Measurements from ENCODE around the gene DYNC2I2.
A peak's percentile ranks its signal among the peaks of the same experiment; 100 is the strongest.
"Not testable (repeated sequence)": the region's sequence is repeated elsewhere in the genome, so short reads cannot be mapped to it uniquely, and the experiment has no call there.

The DYNC2I2 gene

GRCh38 chr9:128656416-128657343 is at the start of gene DYNC2I2:
Gene DYNC2I2, minus strand, starts transcription at chr9:128656847. Its CDS starts 121 bp downstream, at chr9:128656726.
- DNase-seq (ENCODE audit: insufficient read length, low spot score) (peak; percentile 99), FAIRE-seq (no peak)
- TF ChIP-seq POLR2A (IDR thresholded peaks at IDR 0.05; ENCODE audit: low read depth, low read length) = peak; percentile 95

GRCh38 chr9:128706045-128706444 is 49.4 kb upstream of the DYNC2I2 start:
- FAIRE-seq (no peak), DNase-seq (ENCODE audit: insufficient read length, low spot score) (no peak)
- no peak for TF ChIP-seq POLR2A (IDR thresholded peaks at IDR 0.05; ENCODE audit: low read depth, low read length)

- DNase-seq (ENCODE audit: insufficient read length, low spot score) = no peak
- FAIRE-seq = no peak
- no peak for TF ChIP-seq POLR2A (IDR thresholded peaks at IDR 0.05; ENCODE audit: low read depth, low read length)
Measured at GRCh38 chr9:128705051-128705965, 48.7 kb upstream of the DYNC2I2 start.

- DNase-seq (ENCODE audit: insufficient read length, low spot score) (no peak), FAIRE-seq (no peak)
- TF ChIP-seq POLR2A (IDR thresholded peaks at IDR 0.05; ENCODE audit: low read depth, low read length) = no peak
Measured at GRCh38 chr9:128704356-128704670, 47.7 kb upstream of the DYNC2I2 start.

- FAIRE-seq (no peak), DNase-seq (ENCODE audit: insufficient read length, low spot score) (no peak)
- no peak for TF ChIP-seq POLR2A (IDR thresholded peaks at IDR 0.05; ENCODE audit: low read depth, low read length)
Measured at GRCh38 chr9:128703616-128704355, 47.1 kb upstream of the DYNC2I2 start.

- no peak for TF ChIP-seq POLR2A (IDR thresholded peaks at IDR 0.05; ENCODE audit: low read depth, low read length)
- DNase-seq (ENCODE audit: insufficient read length, low spot score) = no peak
- FAIRE-seq = no peak
Measured at GRCh38 chr9:128702949-128703615, 46.4 kb upstream of the DYNC2I2 start.

GRCh38 chr9:128702445-128702948 is 45.9 kb upstream of the DYNC2I2 start, which contains the start of gene PKN3:
Gene PKN3, plus strand, starts transcription at chr9:128702503. Its CDS starts 413 bp downstream, at chr9:128702916.
- peak; percentile 99 for DNase-seq (ENCODE audit: insufficient read length, low spot score)
- TF ChIP-seq POLR2A (IDR thresholded peaks at IDR 0.05; ENCODE audit: low read depth, low read length) = no peak
- FAIRE-seq = no peak

GRCh38 chr9:128701227-128701854 is 44.7 kb upstream of the DYNC2I2 start:
- no peak for TF ChIP-seq POLR2A (IDR thresholded peaks at IDR 0.05; ENCODE audit: low read depth, low read length)
- no peak for DNase-seq (ENCODE audit: insufficient read length, low spot score)
- FAIRE-seq = no peak

GRCh38 chr9:128699096-128699795 is 42.6 kb upstream of the DYNC2I2 start:
- FAIRE-seq; DNase-seq (ENCODE audit: insufficient read length, low spot score): not testable (repeated sequence)

- no peak for DNase-seq (ENCODE audit: insufficient read length, low spot score)
- TF ChIP-seq POLR2A (IDR thresholded peaks at IDR 0.05; ENCODE audit: low read depth, low read length) = no peak
- FAIRE-seq = no peak
Measured at GRCh38 chr9:128696923-128697707, 40.5 kb upstream of the DYNC2I2 start.

GRCh38 chr9:128694344-128694743 is 37.7 kb upstream of the DYNC2I2 start:
- FAIRE-seq (no peak), DNase-seq (ENCODE audit: insufficient read length, low spot score) (no peak)
- no peak for TF ChIP-seq POLR2A (IDR thresholded peaks at IDR 0.05; ENCODE audit: low read depth, low read length)

GRCh38 chr9:128693738-128694137 is 37.1 kb upstream of the DYNC2I2 start:
- DNase-seq (ENCODE audit: insufficient read length, low spot score); FAIRE-seq: not testable (repeated sequence)
